NCI-H1105 (cell line): ENCODE data around the gene PCK2.
"Not testable (repeated sequence)": the region's sequence is repeated elsewhere in the genome, so short reads cannot be mapped to it uniquely, and the experiment has no call there.

Source experiments
- DNase-seq: peaks from one replicate; lab custom pipeline; 2025; lab: John Stamatoyannopoulos, UW

The PCK2 gene

DNA sequence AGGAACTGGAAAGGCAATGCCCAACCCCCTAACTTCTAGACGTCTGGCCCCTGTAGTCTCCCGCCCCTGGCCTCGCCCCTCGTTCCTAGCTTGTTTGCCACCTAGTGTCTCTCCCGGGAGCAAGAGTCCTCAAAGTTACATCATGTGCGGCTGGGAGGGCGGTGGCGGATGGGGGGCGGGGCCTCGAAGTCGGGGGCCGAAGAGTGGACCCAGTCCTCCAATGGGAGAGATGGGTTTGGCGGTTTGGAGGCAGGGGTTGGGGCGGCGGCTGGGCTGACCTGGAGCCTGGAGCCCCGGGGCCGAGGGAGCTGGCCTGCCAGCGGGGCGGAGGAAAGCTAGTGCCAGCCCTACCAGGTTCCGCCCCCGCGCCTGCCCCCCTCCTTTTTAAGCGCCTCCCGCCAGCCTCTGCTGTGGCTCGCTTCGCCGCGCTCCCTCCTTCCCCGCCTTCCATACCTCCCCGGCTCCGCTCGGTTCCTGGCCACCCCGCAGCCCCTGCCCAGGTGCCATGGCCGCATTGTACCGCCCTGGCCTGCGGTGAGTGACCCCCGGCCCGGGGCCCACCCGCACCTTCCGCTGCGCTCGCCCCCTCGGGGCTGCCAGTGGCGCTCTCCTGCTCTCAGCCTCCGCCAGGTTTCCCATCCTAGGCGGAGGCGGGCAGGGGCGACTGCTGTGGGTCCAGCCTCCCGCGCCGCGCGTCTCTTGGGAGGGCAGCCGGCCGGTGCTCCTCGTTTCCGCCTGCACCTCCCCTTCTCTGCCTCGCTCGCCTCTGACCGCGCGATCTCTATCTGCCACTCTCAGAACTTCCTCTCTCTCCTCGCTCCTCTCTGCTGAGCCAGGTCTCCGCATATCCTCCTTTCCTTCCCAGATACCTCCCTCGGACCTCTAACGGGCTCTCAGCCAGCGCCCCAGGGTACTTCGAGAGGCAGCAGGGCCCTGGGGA is at the start of gene PCK2:
Gene PCK2 (plus strand): TSS at position 411 of the 940 bp plus-strand sequence. CDS start 95 bp downstream, at position 506.
- peak; percentile 94 for DNase-seq

DNA sequence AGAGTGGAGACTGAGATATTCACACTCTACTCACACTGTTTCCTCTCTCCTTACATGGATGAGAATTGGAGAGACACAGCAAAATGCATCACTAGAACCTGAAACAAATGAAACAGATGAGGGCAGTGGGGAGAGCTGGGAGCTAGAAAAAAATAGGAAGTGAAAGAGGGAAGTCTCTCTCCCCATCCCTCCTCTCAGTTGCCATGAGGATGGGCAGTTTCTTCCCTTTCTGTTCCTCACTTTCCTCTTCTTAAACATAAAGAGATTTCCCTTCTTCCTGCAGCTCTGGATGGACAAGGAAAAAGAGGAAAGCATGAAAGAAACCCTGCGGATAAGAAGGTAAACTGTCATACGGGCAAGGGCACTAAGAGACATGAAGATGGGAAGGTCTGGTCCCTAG is 45.1 kb upstream of the PCK2 start:
- DNase-seq: not testable (repeated sequence)

DNA sequence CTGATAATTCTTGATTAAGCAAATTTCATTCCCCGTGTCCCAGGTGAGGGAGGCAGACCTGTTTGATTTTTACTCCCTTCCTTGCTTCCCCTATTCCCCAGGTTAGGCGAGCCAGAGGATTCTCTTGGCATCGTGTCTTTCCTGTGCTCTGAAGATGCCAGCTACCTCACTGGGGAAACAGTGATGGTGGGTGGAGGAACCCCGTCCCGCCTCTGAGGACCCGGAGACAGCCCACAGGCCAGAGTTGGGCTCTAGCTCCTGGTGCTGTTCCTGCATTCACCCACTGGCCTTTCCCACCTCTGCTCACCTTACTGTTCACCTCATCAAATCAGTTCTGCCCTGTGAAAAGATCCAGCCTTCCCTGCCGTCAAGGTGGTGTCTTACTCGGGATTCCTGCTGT is 43.4 kb upstream of the PCK2 start:
- DNase-seq: not testable (repeated sequence)

DNA sequence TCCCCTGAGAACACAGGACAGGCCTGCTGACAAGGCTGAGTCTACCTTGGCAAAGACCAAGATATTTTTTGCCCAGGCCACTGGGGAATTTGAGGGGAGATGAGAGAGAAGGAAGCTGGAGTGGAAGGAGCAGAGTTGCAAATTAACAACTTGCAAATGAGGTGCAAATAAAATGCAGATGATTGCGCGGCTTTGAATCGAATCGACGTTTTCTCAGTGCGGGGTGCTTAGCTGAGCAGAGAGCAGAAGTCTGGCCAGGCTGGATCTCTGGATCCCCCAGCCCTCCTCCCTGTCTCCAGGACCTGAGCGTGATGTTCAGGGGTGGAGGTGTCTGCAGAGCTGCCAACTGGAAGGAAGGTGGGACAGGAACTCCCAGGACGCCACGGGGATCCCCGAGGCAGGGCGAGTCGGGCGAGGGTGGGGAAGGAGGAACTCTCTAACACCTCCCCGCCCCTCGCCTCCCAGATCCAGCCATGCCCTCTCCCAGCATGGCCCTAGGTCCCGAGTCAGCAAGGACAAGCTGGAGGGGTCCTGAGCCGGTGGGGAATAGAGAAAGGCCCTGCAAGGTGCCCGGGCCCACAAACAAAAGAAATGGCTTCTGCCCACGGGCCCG is 42.8 kb upstream of the PCK2 start:
- DNase-seq: no peak

DNA sequence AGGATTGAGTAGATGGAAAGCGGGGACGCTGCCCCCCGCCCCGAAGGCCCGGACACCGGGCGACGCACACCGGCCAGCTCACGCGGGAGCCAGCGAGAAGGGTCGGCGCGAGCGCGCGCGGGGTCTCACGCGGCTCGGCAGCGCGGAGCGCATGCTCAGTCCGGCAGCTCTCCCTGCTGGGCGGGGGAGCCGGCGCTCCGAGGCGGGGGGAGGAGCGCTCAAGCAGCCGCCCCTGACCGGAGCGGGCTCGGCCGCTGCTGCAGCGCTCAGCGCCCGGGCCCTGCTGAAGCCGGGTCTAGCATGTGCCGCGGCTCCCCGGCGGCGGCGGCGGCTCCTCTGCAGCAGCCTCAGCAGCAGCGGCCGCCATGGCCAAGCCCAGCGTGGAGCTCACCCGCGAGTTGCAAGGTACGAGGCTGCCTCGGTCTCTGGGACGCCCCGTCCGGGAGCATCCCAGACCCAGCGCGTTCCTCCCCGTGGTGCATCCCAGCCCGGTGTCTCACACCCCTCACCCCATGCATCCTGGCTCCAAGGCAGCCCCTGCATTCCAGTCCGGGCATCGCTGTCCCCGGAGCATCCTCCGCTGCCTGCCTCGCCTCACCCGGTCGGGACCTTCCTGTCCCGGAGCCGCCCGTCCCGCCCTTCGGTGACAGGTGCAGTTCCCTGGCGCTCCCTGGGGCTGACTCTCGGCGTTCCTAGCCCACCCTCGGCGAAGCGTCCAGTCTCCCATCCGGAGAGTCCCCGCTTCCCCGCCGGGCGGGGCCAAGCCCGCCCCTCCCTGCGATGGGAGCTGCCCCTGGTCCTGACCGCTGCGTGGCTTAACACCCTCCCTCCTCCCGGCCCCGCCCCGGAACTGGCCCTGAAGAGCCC is 42.1 kb upstream of the PCK2 start, which contains the start of gene CARMIL3:
Gene CARMIL3 (plus strand): TSS at position 221 of the 867 bp plus-strand sequence. CDS start 145 bp downstream, at position 366.
- peak; percentile 71 for DNase-seq

DNA sequence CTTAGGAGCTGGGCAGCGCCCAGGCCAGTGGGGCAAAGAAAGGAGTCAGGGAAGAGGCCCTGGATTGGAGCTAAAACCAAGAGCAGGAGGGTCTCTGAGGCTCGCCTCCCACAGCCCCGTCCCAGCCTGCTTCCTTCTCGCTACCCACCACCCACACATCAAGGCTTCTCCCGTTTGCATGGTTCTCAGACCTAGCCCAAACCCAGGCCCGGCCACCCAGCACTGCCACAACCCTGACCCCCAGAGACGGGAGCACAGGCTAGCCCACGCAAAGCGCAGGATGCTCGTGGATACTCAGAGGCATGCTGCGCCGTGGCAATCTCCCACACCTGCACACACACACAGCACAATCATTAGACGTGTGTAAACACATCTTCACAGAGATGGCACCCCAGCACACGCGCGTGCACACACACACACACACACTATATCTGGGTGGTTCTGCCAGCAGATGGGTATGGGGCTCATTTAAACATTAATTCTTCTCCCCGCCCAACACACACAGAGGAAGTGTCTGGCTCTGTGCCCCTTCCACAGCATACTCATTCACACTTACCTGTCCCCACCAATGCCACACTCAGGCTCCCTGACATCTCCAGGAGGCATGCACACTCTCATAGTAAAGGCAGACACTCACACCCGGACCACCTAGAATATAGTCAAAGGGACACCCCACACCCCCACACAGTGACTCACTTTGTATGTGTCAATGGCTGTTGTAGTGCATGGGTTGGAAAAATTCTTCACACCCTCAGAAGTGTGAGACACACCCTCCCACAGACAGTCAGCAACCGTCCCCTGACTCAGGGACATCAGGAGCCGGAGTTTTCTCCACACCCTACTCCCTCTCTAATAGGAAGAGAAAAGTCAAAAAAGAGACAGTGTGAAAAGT is 41.2 kb upstream of the PCK2 start:
- no peak for DNase-seq

DNA sequence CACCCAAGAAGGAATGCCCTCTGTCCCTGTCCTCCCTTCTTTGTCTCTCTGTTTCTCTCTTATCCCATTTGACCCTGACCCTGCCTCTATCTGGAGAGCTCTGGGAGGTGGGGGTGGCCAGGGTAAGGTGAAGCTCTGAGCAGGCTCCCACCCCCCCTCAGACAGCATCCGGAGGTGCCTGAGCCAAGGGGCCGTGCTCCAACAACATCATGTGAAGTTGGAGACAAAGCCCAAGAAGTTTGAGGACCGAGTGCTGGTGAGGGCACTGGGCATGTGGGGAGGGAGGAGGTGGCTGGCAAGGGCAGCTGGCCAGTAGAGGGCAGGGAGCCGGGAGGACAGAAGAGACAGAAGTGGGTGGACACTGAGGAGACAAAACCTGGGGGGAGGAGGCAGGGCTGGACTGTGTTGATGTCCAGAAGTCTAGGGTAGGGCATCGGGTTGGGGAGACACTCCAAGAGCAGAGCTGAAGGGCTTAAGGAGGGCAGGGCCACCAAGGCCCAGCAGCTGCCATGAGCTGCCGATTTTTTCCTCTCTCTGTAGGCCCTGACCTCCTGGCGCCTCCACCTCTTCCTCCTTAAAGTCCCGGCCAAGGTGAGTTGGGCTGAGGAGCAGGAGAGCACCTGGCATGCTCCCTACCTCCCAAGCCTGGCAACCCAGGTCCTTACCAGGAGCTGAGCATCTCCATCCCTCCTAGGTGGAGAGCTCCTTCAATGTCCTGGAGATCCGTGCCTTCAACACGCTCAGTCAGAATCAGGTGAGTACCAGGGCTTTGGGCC is 40.4 kb upstream of the PCK2 start:
- DNase-seq: no peak

DNA sequence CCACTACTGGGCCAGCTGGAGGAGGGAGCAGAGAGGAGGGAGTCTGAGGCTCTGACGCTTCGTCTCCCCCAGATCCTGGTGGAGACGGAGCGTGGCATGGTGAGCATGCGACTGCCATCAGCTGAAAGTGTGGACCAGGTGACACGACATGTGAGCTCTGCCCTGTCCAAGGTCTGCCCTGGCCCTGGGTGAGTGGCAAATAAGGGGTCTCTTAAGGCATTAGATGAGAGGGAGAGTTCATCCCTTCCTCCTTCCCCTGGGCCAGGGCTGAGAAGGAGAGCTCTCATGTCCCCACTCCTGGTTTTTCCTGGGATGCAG is 39.8 kb upstream of the PCK2 start:
- no peak for DNase-seq

DNA sequence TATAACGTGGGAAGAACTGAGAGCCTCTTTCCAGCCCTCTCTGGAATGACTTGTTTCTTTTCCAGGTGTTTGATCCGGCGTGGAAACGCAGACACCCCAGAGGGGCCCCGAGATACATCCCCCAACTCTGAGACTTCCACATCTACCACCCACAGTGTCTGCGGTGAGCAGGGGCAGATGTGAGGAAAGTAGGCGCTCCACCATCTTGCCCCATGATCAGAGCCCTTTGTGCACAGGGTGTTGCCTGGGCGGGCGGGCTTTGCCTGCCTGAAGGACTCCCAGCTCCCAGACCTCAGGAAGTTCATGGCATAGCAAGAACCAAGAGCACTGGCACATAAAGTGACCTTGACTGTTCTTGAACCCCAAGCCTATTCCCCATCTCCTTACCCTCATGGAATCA is 39.5 kb upstream of the PCK2 start:
- DNase-seq: no peak

DNA sequence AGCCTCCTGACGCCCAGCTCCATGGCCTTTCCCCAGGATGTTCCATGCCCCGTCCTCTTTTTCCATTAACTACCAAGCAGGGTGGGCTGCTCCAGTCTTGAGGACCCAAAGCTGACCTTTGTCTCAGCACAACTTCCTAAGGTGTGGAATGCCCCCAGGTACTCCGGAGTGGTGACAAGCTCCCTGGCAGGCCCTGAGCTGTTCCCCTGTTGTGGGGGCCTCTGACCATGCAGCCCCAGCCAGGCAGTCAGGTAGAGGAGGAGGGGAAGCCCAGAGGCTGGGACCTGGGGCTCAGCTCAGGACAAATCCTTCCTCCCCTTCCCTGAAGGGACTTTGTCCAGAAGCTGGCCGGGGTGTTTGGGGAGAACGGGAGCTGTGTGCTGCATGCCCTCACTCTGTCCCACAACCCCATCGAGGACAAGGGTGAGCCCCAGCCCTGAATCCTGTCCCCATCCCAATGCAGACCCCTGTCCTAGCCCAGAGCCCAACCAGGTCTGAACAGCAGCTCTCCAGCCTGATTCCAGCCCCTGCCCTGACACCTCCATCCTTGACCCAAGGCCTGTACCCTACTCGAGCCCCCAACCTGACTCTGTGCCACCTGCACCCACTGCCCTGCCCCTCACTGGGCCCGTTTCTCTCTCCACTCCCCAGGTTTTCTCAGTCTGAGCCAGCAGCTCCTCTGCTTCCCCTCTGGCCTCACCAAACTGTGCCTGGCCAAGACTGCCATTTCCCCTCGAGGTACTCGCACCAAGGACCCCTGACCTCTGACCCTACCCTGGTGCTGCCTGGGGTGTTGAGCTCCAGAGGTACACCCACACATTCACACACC is 37.9 kb upstream of the PCK2 start:
- DNase-seq: no peak

DNA sequence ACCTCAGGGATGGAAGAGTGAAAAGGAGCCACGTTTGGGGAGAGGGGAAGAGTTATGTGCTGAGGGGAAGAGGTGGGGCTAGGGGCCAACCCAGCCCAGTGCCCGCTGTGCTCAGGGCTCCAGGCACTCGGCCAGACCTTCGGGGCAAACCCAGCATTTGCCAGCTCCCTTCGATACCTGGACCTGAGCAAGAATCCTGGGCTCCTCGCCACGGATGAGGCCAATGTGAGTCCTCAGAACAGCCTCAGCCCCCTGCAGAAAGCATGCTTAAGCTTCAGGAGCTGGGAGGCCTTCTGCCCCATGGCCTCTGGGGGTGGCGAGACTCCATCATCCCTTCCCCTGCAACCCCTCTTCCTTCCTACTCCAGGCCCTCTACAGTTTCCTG is 37.3 kb upstream of the PCK2 start:
- DNase-seq: no peak

DNA sequence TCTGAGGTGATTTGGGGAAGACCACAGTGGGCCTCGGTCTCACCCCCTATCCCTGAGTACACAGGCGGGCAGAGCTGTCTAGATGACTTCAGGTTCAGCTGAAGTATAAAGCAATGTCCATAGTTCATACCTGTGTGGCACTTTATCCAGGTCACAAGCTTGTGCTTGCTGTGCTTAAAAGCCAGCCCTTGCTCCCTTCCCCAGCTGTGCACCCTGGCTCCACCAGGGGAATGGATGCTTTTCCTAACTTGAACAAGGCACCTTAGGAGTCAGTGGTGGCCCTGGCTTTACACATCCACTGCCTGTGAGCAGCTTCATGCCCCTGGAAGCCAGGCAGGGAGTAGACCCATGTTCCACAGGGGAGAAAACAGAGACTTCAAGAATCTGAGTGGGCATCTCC is 36.8 kb upstream of the PCK2 start:
- no peak for DNase-seq

DNA sequence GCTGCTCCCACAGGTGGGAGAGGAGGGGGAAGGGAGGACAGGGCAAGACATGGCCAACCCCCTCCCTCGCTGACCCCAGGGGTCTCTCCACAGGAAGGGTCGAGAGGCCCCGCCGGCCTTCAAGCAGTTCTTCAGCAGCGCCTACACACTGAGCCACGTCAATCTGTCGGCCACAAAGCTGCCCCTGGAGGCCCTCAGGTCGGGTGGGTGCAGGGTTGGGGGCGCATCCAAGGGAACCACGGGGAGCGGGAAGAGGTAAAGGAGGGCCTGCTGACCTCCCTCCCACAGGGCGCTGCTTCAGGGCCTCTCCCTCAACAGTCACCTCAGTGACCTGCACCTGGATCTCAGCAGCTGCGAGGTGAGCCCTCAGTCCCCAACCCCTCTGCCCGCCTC is 36.2 kb upstream of the PCK2 start:
- no peak for DNase-seq

DNA sequence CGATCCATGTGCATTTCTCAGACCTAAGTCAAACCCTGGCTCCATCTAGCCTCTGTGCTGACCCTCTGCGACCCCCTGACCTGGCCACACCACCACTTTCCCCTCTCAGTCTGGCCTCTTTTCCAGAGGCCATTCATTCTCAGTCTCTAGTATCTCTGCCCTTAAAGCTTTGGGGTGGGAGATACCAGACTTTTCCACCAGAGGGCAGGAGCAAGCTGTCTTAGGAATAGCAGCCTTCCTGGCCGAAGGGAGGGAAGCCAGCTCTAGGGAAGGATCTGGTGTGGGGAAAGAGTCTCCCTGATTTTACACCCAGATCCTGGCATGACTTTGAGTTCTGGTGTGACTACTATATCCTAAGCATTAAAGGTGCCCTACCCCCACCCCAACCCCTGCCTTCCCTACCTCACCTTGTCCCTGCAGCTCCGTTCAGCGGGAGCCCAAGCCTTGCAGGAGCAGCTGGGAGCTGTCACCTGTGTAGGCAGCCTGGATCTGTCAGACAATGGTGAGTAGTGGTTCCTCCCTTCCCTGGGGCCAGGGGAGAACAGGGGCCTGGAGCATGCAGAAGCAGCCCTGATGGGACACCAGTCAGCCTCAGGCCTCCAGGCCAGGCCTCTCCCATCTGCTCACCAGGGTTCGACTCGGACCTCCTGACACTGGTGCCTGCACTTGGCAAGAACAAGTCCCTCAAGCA is 35.7 kb upstream of the PCK2 start:
- DNase-seq: peak; percentile 5

DNA sequence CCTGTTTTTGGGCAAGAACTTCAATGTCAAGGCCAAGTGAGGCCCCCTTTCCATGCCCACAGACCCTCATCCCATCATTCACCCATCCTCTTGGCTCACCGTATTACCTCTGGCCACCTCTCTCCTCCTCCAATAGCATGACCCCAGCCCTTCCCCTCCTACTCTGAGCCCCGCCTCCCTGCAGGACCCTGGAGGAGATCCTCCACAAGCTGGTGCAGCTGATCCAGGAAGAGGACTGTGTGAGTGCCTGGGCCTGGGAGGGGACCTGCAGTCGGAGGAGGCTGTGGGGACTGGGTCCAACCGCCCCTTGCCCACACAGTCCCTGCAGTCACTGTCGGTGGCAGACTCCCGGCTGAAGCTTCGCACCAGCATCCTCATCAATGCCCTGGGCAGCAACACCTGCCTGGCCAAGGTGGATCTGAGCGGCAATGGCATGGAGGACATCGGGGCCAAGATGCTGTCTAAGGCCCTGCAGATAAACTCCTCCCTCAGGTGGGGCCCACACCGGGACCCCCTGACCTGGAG is 35.1 kb upstream of the PCK2 start:
- no peak for DNase-seq

DNA sequence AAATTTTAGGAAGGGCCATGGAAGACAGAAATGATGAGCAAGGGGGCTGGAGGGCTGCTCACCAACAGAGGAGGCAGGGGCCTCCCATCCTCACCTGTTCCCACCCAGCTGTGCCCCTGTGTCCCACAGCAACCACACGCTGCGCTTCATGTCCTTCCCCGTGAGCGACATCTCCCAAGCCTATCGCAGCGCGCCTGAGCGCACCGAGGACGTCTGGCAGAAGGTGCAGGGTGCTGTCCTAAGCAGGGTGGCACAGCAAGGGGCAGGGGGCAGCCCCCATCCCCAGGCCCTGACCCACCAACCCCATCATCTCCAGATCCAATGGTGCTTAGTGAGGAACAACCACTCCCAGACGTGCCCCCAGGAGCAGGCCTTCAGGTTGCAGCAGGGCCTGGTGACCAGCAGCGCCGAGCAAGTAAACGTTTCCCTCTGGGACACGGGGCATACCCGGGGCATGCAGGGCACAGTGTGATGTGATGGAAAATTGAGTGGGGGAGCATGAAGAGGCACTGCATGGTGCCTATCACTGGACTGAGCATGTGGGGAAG is 34.2 kb upstream of the PCK2 start:
- DNase-seq: no peak

DNA sequence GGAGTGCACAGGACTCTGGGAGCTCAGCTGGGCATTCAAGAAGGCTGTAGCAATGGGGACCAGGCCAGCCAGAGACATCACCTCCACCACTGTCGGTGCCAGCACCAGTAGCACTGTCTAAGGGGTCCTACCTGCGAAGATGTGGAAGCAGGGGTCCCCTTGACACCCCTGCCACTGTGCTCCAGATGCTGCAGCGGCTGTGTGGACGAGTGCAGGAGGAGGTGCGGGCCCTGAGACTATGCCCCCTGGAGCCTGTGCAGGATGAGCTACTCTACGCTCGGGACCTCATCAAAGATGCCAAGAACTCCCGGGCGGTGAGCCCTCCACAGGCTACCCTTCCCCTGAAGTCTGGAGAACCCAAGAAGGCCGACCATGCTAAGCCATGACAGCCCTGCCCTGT is 33.7 kb upstream of the PCK2 start:
- DNase-seq: no peak
